Endothelial cell of coronary artery (primary cell): ENCODE results near the gene RNF11. TPM values are rescaled to one million over a fixed set of nuclear protein-coding genes. Genes with fewer than 3 reads are reported as not detected.

ENCODE experiments used
- total RNA-seq: library from RNA; depleted of rRNA; stranded (reverse); fragments of >200 nt; gene quantifications from 2 replicates; pipeline ENCODE4 v1.2.3, GENCODE V29; 2014

The RNF11 gene
- total RNA-seq = 106 and 109 TPM in 2 replicates

GRCh38 chr1:51235673-51236530 is at the start of gene RNF11:
TSS of gene RNF11 (plus strand) at chr1:51236273. CDS start at chr1:51236757, 484 bp downstream.

Other genes with a start within 250 kb of the RNF11 start
- gene C1orf185, start 134.0 kb upstream of the RNF11 start, total RNA-seq = not detected in 2 replicates
- 0.81 and 0.85 TPM in 2 replicates for gene TTC39A, start 94.3 kb downstream of the RNF11 start, total RNA-seq